H9 (cell line): ENCODE measurements around the gene LST1. TPM values are rescaled to one million over a fixed set of nuclear protein-coding genes. Genes with fewer than 3 reads are reported as not detected.

Experiments used
- DNase-seq: peaks from one replicate; pipeline ENCODE4 v3.0.0-alpha.2; 2017
- H2AFZ ChIP-seq: one replicate; pipeline ENCODE4 v1.6.1; 2013; ENCODE audit warnings: mild to moderate bottlenecking, low read length, control low read depth, moderate library complexity
- H2AK5ac ChIP-seq: 2 replicates; pipeline ENCODE4 v1.6.1; 2013; ENCODE audit warnings: low read length, control low read depth, mixed read lengths; ENCODE audit not compliant: insufficient read length
- H2BK120ac ChIP-seq: one replicate; pipeline ENCODE4 v1.6.1; 2013; ENCODE audit warnings: low read depth, mild to moderate bottlenecking, low read length, control low read depth, inconsistent platforms; ENCODE audit not compliant: poor library complexity, severe bottlenecking
- H2BK12ac ChIP-seq: 2 replicates; pipeline ENCODE4 v1.6.1; 2013; ENCODE audit warnings: low read length, control low read depth, mixed read lengths, low read depth; ENCODE audit not compliant: insufficient read length
- H2BK15ac ChIP-seq: 2 replicates; pipeline ENCODE4 v1.6.1; 2013; ENCODE audit warnings: low read depth, low read length, control low read depth
- H2BK20ac ChIP-seq: one replicate; pipeline ENCODE4 v1.6.1; 2013; ENCODE audit warnings: low read depth, mild to moderate bottlenecking, low read length, control low read depth, inconsistent platforms; ENCODE audit not compliant: poor library complexity, severe bottlenecking
- H2BK5ac ChIP-seq: 2 replicates; pipeline ENCODE4 v1.6.1; 2013; ENCODE audit warnings: low read length, control low read depth, mixed read lengths; ENCODE audit not compliant: insufficient read length
- H3K14ac ChIP-seq: 2 replicates; pipeline ENCODE4 v1.6.1; 2013; ENCODE audit warnings: low read length, control low read depth; ENCODE audit not compliant: insufficient read depth
- H3K18ac ChIP-seq: 2 replicates; pipeline ENCODE4 v1.6.1; 2013; ENCODE audit warnings: low read depth, mild to moderate bottlenecking, mixed read lengths, low read length, control low read depth; ENCODE audit not compliant: insufficient read length
- H3K23ac ChIP-seq: 2 replicates; pipeline ENCODE4 v1.6.1; 2013; ENCODE audit warnings: low read length, control low read depth, mixed read lengths, low read depth; ENCODE audit not compliant: insufficient read length
- H3K23me2 ChIP-seq: 2 replicates; pipeline ENCODE4 v1.6.1; 2013; ENCODE audit warnings: low read depth, mild to moderate bottlenecking, mixed read lengths, low read length, control low read depth; ENCODE audit not compliant: insufficient read length, poor library complexity, severe bottlenecking
- H3K27ac ChIP-seq: 2 replicates; pipeline ENCODE4 v1.5.1; 2013; ENCODE audit warnings: low read length, control low read depth, mixed read lengths, low read depth; ENCODE audit not compliant: insufficient read length
- H3K27me3 ChIP-seq: 2 replicates; pipeline ENCODE4 v1.6.1; 2013; ENCODE audit warnings: low read length, control low read depth, inconsistent platforms; ENCODE audit not compliant: insufficient read depth
- H3K4ac ChIP-seq: 2 replicates; pipeline ENCODE4 v1.6.1; 2013; ENCODE audit warnings: low read depth, mild to moderate bottlenecking, control low read depth, inconsistent platforms, low read length, moderate library complexity
- H3K4me1 ChIP-seq: 2 replicates; pipeline ENCODE4 v1.6.1; 2013; ENCODE audit warnings: low read length, control low read depth, inconsistent platforms; ENCODE audit not compliant: insufficient read depth
- H3K4me2 ChIP-seq: 2 replicates; pipeline ENCODE4 v1.6.1; 2013; ENCODE audit warnings: low read length, control low read depth, mixed read lengths; ENCODE audit not compliant: insufficient read length, insufficient read depth
- H3K56ac ChIP-seq: 2 replicates; pipeline ENCODE4 v1.6.1; 2013; ENCODE audit warnings: low read depth, mild to moderate bottlenecking, mixed read lengths, low read length, control low read depth; ENCODE audit not compliant: insufficient read length
- H3K79me1 ChIP-seq: 2 replicates; pipeline ENCODE4 v1.6.1; 2013; ENCODE audit warnings: low read depth, mild to moderate bottlenecking, moderate library complexity, low read length, control low read depth, inconsistent platforms; ENCODE audit not compliant: insufficient read depth, poor library complexity, severe bottlenecking
- H3K79me2 ChIP-seq: 2 replicates; pipeline ENCODE4 v1.6.1; 2013; ENCODE audit warnings: low read length, control low read depth, inconsistent platforms; ENCODE audit not compliant: insufficient read depth
- H3K9ac ChIP-seq: 2 replicates; pipeline ENCODE4 v1.6.1; 2013; ENCODE audit warnings: low read length, control low read depth, mixed read lengths; ENCODE audit not compliant: insufficient read length; ENCODE audit errors: extremely low read depth
- H3K9me3 ChIP-seq: one replicate; pipeline ENCODE4 v1.6.1; 2013; ENCODE audit warnings: low read depth, low read length, inconsistent platforms; ENCODE audit not compliant: control insufficient read depth
- H3T11ph ChIP-seq: one replicate; pipeline ENCODE4 v1.6.1; 2013; ENCODE audit warnings: mild to moderate bottlenecking, low read length, control low read depth, inconsistent platforms
- H4K20me1 ChIP-seq: one replicate; pipeline ENCODE4 v1.6.1; 2013; ENCODE audit not compliant: control insufficient read depth, insufficient read length, insufficient read depth
- H4K5ac ChIP-seq: 2 replicates; pipeline ENCODE4 v1.6.1; 2013; ENCODE audit warnings: low read depth, mild to moderate bottlenecking, mixed read lengths, low read length, control low read depth; ENCODE audit not compliant: insufficient read length
- H4K8ac ChIP-seq: replicated peaks from 2 replicates; pipeline ENCODE4 v1.6.1; 2013; ENCODE audit warnings: low read length, control low read depth, mixed read lengths, low read depth; ENCODE audit not compliant: insufficient read length
- H4K91ac ChIP-seq: 2 replicates; pipeline ENCODE4 v1.6.1; 2013; ENCODE audit warnings: low read depth, mild to moderate bottlenecking, moderate library complexity, mixed read lengths, low read length, control low read depth; ENCODE audit not compliant: insufficient read length
- H3K27ac Mint-ChIP-seq, 3 experiments: 2 replicates in 2 of 3; 3 replicates in 1 of 3; pipeline ENCODE4 v1.8.0; 2020 to 2021; ENCODE audit warnings: mixed read lengths in 3 of 3, mild to moderate bottlenecking in 1 of 3, moderate library complexity in 1 of 3
- H3K27me3 Mint-ChIP-seq: 2 replicates; pipeline ENCODE4 v1.8.0; 2021; ENCODE audit warnings: low read depth, mild to moderate bottlenecking, moderate library complexity, mixed read lengths
- H3K36me3 Mint-ChIP-seq, 3 experiments: 2 replicates in 2 of 3; 3 replicates in 1 of 3; pipeline ENCODE4 v1.8.0; 2020 to 2021; ENCODE audit warnings: low read depth in 3 of 3, mixed read lengths in 3 of 3; ENCODE audit not compliant: insufficient read depth in 1 of 3
- H3K4me1 Mint-ChIP-seq, 2 experiments: 2 replicates each; pipeline ENCODE4 v1.8.0; 2020; ENCODE audit warnings: mixed read lengths in 2 of 2
- H3K4me3 Mint-ChIP-seq, 2 experiments: 2 replicates in 1 of 2; 3 replicates in 1 of 2; pipeline ENCODE4 v1.8.0; 2020 to 2021; ENCODE audit warnings: mild to moderate bottlenecking in 2 of 2, mixed read lengths in 2 of 2, moderate library complexity in 1 of 2
- H3K9me3 Mint-ChIP-seq, 2 experiments: 2 replicates in 1 of 2; 3 replicates in 1 of 2; pipeline ENCODE4 v1.8.0; 2020; ENCODE audit warnings: mild to moderate bottlenecking in 2 of 2, mixed read lengths in 2 of 2, moderate library complexity in 1 of 2
- WGBS: extraction: QIAGEN DNeasy Blood & Tissue Kit; methylation state at CpG from one replicate; pipeline ENCODE4 v1.1.7; 2013; ENCODE audit warnings: missing lambda C conversion rate, low lambda C conversion rate, mixed read lengths; ENCODE audit not compliant: insufficient read length; ENCODE audit errors: extremely low coverage; 5-methylcytosine and 5-hydroxymethylcytosine counted together
- total RNA-seq: library from RNA; stranded (reverse); gene quantifications from 2 replicates; pipeline ENCODE4 v1.2.1, GENCODE V29; 2021
- TF ChIP-seq, protein P1 (sequence below): fragments of 200-600 bp; sonication (generic); conservative IDR thresholded peaks from 3 replicates; pipeline ENCODE4 v1.8.0; 2021; ENCODE audit warnings: antibody characterized with exemption, mild to moderate bottlenecking

LST1 gene
- total RNA-seq, 1 experiment from 2014 or later: not detected

DNA sequence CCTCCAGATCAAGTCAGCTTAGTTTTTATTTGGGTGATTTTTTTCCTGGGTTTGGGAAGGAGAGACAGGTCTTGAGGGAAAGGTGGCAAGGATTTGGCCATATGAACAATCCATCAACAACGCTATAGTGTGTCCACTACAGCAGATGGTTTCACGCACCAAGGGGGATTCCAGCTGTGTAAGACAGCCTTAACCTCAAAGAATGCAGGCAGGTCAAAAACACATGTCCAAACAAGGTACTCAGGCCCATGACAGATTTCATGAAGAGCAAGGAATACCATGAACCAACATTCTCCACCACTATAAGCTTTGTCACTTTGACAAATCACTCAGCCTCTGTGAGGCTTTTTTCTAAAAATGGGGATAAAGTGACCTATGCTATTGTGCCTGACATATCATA, 30.9 kb downstream of the LST1 start:
- Histone ChIP-seq H3K27me3 (no peaks in the 10 kb centered on the region), H3K4ac (no peak overlapping the region), H2BK12ac (no peak overlapping the region), H3K9ac (no peak overlapping the region), H2BK15ac (no peak overlapping the region), H2BK5ac (no peak overlapping the region), H4K5ac (no peak overlapping the region), H2AFZ (no peak overlapping the region), H3K14ac (no peak overlapping the region), H2BK20ac (no peak overlapping the region), H3K23ac (no peak overlapping the region), H2AK5ac (no peak overlapping the region), H3K23me2 (peaks cover 6% of the 10 kb centered on the region), H3T11ph (no peak overlapping the region), H3K9me3 (no peaks in the 10 kb centered on the region), H4K8ac (no peak overlapping the region), H2BK120ac (no peak overlapping the region), H3K4me1 (peaks cover 14% of the 10 kb centered on the region; the same call in 1 of the 2 replicates), H3K79me1 (no peaks in the 10 kb centered on the region), H4K20me1 (no peaks in the 10 kb centered on the region), H3K56ac (no peak overlapping the region), H4K91ac (no peak overlapping the region), H3K27ac (no peak overlapping the region), H3K79me2 (peaks cover 9% of the 10 kb centered on the region), H3K18ac (no peak overlapping the region), H3K4me2 (no peak overlapping the region)
- peaks cover 9 to 10% (median 10%) of the 10 kb centered on the region in 3 experiments for H3K36me3 Mint-ChIP-seq
- TF ChIP-seq, protein P1, sequence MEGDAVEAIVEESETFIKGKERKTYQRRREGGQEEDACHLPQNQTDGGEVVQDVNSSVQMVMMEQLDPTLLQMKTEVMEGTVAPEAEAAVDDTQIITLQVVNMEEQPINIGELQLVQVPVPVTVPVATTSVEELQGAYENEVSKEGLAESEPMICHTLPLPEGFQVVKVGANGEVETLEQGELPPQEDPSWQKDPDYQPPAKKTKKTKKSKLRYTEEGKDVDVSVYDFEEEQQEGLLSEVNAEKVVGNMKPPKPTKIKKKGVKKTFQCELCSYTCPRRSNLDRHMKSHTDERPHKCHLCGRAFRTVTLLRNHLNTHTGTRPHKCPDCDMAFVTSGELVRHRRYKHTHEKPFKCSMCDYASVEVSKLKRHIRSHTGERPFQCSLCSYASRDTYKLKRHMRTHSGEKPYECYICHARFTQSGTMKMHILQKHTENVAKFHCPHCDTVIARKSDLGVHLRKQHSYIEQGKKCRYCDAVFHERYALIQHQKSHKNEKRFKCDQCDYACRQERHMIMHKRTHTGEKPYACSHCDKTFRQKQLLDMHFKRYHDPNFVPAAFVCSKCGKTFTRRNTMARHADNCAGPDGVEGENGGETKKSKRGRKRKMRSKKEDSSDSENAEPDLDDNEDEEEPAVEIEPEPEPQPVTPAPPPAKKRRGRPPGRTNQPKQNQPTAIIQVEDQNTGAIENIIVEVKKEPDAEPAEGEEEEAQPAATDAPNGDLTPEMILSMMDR: no peak
- WGBS: no CpG with 5 or more reads among the region's 2 CpGs
- H3K9me3 Mint-ChIP-seq: no peaks in the 10 kb centered on the region; a peak in 1 of 5 replicates
- no peak overlapping the region; a peak in 2 of 7 replicates for H3K27ac Mint-ChIP-seq
- H3K4me3 Mint-ChIP-seq: no peak overlapping the region
- H3K27me3 Mint-ChIP-seq: no peaks in the 10 kb centered on the region
- no peak for DNase-seq
- H3K4me1 Mint-ChIP-seq: peaks cover 24 to 30% of the 10 kb centered on the region in 2 experiments
